Measurements from ENCODE around the gene ZBTB7C.

ZBTB7C gene

GRCh38 chr18:48138660-48139430, 270.3 kb downstream of the ZBTB7C start:
- Histone ChIP-seq H3K9me3 (ENCODE audit: insufficient read depth, low read depth, low read length) (no peaks in the 10 kb centered on the region), H3K79me2 (ENCODE audit: insufficient read depth, low read length) (no peaks in the 10 kb centered on the region), H3K9me2 (replicated peaks; ENCODE audit: low read depth, low read length) (no peaks in the 10 kb centered on the region), H3K4me1 (ENCODE audit: insufficient read depth, low read length, poor library complexity, severe bottlenecking) (peaks cover 24% of the 10 kb centered on the region), H3K9ac (ENCODE audit: low read depth, low read length, poor library complexity, severe bottlenecking) (no peak overlapping the region), H2AFZ (ENCODE audit: low read length) (no peak overlapping the region), H3K27me3 (ENCODE audit: insufficient read depth, low read length, poor library complexity, severe bottlenecking) (no peaks in the 10 kb centered on the region), H3K36me3 (ENCODE audit: insufficient read depth, low read length) (no peaks in the 10 kb centered on the region), H3F3A (ENCODE audit: low read depth) (no peaks in the 10 kb centered on the region), H4K20me1 (ENCODE audit: insufficient read depth, low read length, poor library complexity, severe bottlenecking) (no peaks in the 10 kb centered on the region), H3K4me2 (ENCODE audit: low read depth, low read length, poor library complexity, severe bottlenecking) (no peak overlapping the region), H3K4me3 (ENCODE audit: low read length, poor library complexity, severe bottlenecking) (no peak overlapping the region)
- TF ChIP-seq CTCF (conservative IDR thresholded peaks at IDR 0.05; ENCODE audit: low read length) (no peak), EZH2phosphoT487 (IDR thresholded peaks at IDR 0.05; ENCODE audit: borderline replicate concordance) (no peak)

- Histone ChIP-seq H3K9ac (ENCODE audit: low read depth, low read length, poor library complexity, severe bottlenecking) (peak overlapping the region; percentile 59), H3K36me3 (ENCODE audit: insufficient read depth, low read length) (no peaks in the 10 kb centered on the region), H3K4me2 (ENCODE audit: low read depth, low read length, poor library complexity, severe bottlenecking) (peak overlapping the region; percentile 88)
These were observed 271.0 kb downstream of the ZBTB7C start for GRCh38 chr18:48138210-48138609.

GRCh38 chr18:48137374-48138081, 271.7 kb downstream of the ZBTB7C start:
- Histone ChIP-seq H3K4me1 (ENCODE audit: insufficient read depth, low read length, poor library complexity, severe bottlenecking) (peaks cover 15% of the 10 kb centered on the region), H3K79me2 (ENCODE audit: insufficient read depth, low read length) (no peaks in the 10 kb centered on the region), H3K9me2 (replicated peaks; ENCODE audit: low read depth, low read length) (no peaks in the 10 kb centered on the region), H3K4me3 (ENCODE audit: low read length, poor library complexity, severe bottlenecking) (peak overlapping the region; percentile 73), H4K20me1 (ENCODE audit: insufficient read depth, low read length, poor library complexity, severe bottlenecking) (no peaks in the 10 kb centered on the region), H3K9me3 (ENCODE audit: insufficient read depth, low read depth, low read length) (no peaks in the 10 kb centered on the region), H3K4me2 (ENCODE audit: low read depth, low read length, poor library complexity, severe bottlenecking) (peak overlapping the region; percentile 88), H3K9ac (ENCODE audit: low read depth, low read length, poor library complexity, severe bottlenecking) (peak overlapping the region; percentile 59), H3K36me3 (ENCODE audit: insufficient read depth, low read length) (no peaks in the 10 kb centered on the region), H3F3A (ENCODE audit: low read depth) (no peaks in the 10 kb centered on the region), H3K27me3 (ENCODE audit: insufficient read depth, low read length, poor library complexity, severe bottlenecking) (no peaks in the 10 kb centered on the region), H2AFZ (ENCODE audit: low read length) (peak overlapping the region; percentile 88)
- TF ChIP-seq CTCF (conservative IDR thresholded peaks at IDR 0.05; ENCODE audit: low read length) (no peak), EZH2phosphoT487 (IDR thresholded peaks at IDR 0.05; ENCODE audit: borderline replicate concordance) (no peak)

More at GRCh38 chr18:48138210-48138609, 271.0 kb downstream of the ZBTB7C start:
- Histone ChIP-seq H3F3A (ENCODE audit: low read depth) (no peaks in the 10 kb centered on the region), H3K9me3 (ENCODE audit: insufficient read depth, low read depth, low read length) (no peaks in the 10 kb centered on the region), H3K27me3 (ENCODE audit: insufficient read depth, low read length, poor library complexity, severe bottlenecking) (no peaks in the 10 kb centered on the region), H3K9me2 (replicated peaks; ENCODE audit: low read depth, low read length) (no peaks in the 10 kb centered on the region), H2AFZ (ENCODE audit: low read length) (peak overlapping the region; percentile 88; the same call in 1 of the 2 replicates), H3K4me3 (ENCODE audit: low read length, poor library complexity, severe bottlenecking) (no peak overlapping the region), H4K20me1 (ENCODE audit: insufficient read depth, low read length, poor library complexity, severe bottlenecking) (no peaks in the 10 kb centered on the region), H3K4me1 (ENCODE audit: insufficient read depth, low read length, poor library complexity, severe bottlenecking) (peaks cover 22% of the 10 kb centered on the region), H3K79me2 (ENCODE audit: insufficient read depth, low read length) (no peaks in the 10 kb centered on the region)
- no peak; the same call in 1 of the 2 replicates for TF ChIP-seq CTCF (conservative IDR thresholded peaks at IDR 0.05; ENCODE audit: low read length)
- no peak for TF ChIP-seq EZH2phosphoT487 (IDR thresholded peaks at IDR 0.05; ENCODE audit: borderline replicate concordance)

All from Loucy (cell line).